ENCODE measurements around the gene MIA.
"Not testable (repeated sequence)": the region's sequence is repeated elsewhere in the genome, so short reads cannot be mapped to it uniquely, and the experiment has no call there.

Gene MIA

DNA sequence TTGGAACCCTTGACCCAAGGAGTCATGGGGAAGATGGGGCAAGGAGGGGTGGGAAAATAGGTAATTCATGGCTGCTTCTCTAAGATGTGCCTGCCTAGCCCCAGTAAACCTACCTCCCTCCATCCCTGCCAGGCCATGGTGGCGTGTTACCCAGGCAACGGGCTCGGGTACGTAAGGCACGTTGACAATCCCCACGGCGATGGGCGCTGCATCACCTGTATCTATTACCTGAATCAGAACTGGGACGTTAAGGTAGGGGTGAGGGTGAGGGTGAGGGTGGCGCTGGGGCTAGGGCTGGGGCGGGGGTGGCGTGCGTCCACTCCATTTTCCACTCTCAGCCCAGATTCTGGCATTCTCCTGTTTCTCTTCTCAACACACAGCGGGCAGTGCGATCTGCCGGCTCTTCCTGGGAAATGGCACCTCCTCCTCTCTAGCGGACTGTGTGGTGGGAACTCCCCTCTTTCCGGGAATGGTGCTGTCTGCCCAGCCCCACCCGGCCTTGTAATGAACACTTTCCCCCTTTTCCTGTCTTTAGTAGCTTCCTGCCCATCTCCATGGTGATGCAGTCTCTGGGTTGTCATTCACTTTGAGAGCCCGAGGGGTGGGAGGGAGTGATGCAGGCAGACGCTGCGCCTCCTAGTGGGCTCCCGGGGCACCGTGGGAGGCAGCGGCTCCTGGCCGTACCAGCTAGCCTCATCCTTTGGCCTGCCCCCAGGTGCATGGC, 31.3 kb downstream of the MIA start:
- peaks cover 76 to 81% of the 10 kb centered on the region in 2 donors for H3K4me1 Mint-ChIP-seq (ENCODE audit: low read depth in 2 of 2)
- H3K4me3 Mint-ChIP-seq = peak overlapping the region; percentile 98 to 100
- H3K27ac Mint-ChIP-seq = peak overlapping the region; percentile 88 to 100
- H3K9me3 Mint-ChIP-seq = no peaks in the 10 kb centered on the region
- H3K27me3 Mint-ChIP-seq = no peaks in the 10 kb centered on the region
- ATAC-seq (replicated peaks) (peak; percentile 60), DNase-seq (peak; percentile 74 to 79 (median 77))
- H3K36me3 Mint-ChIP-seq (ENCODE audit: insufficient read depth) = peaks cover 86% of the 10 kb centered on the region

GRCh38 chr19:40807147-40808020, 32.1 kb downstream of the MIA start:
- Mint-ChIP-seq H3K4me3 (peak overlapping the region; percentile 98 to 100), H3K4me1 (ENCODE audit: low read depth in 2 of 2) (peaks cover 76 to 80% of the 10 kb centered on the region in 2 donors), H3K27me3 (no peaks in the 10 kb centered on the region), H3K36me3 (ENCODE audit: insufficient read depth) (peaks cover 85% of the 10 kb centered on the region), H3K27ac (peak overlapping the region; percentile 88 to 100), H3K9me3 (no peaks in the 10 kb centered on the region)
- no peak for DNase-seq
- ATAC-seq (replicated peaks) = no peak

DNA sequence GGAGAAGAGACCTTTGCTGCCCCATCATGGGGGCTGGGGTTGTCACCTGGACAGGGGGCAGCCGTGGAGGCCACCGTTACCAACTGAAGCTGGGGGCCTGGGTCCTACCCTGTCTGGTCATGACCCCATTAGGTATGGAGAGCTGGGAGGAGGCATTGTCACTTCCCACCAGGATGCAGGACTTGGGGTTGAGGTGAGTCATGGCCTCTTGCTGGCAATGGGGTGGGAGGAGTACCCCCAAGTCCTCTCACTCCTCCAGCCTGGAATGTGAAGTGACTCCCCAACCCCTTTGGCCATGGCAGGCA, 32.7 kb downstream of the MIA start:
- Mint-ChIP-seq H3K9me3 (no peaks in the 10 kb centered on the region), H3K4me1 (ENCODE audit: low read depth in 2 of 2) (peaks cover 76 to 80% of the 10 kb centered on the region in 2 donors), H3K27me3 (no peaks in the 10 kb centered on the region), H3K27ac (peak overlapping the region; percentile 88 to 100), H3K4me3 (peak overlapping the region; percentile 73 to 98), H3K36me3 (ENCODE audit: insufficient read depth) (peaks cover 82% of the 10 kb centered on the region)
- no peak for ATAC-seq (replicated peaks)
- DNase-seq = no peak

- peak overlapping the region in 1 of 2 donors; percentile 89 for H3K4me3 Mint-ChIP-seq
- H3K9me3 Mint-ChIP-seq = no peaks in the 10 kb centered on the region
- ATAC-seq (replicated peaks) (no peak), DNase-seq (no peak)
- peaks cover 77% of the 10 kb centered on the region for H3K36me3 Mint-ChIP-seq (ENCODE audit: insufficient read depth)
- peak overlapping the region; percentile 88 to 100 for H3K27ac Mint-ChIP-seq
- H3K27me3 Mint-ChIP-seq = no peaks in the 10 kb centered on the region
- peaks cover 73 to 76% of the 10 kb centered on the region in 2 donors for H3K4me1 Mint-ChIP-seq (ENCODE audit: low read depth in 2 of 2)
Measured at GRCh38 chr19:40808497-40808896, 33.2 kb downstream of the MIA start.

DNA sequence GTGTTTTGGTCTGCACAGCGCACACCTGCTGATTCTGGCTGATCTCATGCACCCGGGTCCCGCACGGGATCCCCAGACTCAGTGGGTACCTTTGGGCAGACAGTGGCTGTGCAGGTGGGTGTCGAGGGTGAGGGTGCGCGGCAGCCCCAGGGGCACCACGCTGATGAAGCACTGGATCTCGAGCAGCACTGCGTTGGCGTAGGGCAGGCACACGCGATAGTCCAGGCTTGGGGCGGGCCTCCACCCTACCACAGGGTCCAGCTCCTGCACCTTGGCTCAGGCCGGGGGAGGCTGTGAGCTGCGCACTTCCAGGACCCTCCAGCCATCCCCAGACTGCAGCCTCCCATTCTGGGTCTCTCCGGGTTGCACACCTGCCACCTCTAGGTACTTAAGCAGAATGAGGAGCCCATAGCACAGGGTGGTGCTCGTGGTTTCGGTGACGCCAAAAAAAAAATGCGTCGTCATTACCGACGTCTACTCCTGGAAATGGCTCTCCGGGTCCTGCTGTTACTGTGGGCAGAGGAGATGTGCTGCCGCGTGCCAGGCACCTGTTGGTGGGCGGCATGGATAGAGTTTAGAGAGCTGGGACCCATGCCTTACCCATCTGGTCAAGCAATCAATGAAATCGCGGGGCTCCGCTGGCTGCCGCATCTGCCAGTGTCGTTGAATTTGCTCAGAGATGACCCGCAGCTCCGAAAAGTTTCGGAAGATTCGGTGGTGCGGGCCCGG, 34.2 kb downstream of the MIA start:
- peaks cover 63 to 71% of the 10 kb centered on the region in 2 donors for H3K4me1 Mint-ChIP-seq (ENCODE audit: low read depth in 2 of 2)
- no peaks in the 10 kb centered on the region for H3K9me3 Mint-ChIP-seq
- ATAC-seq (replicated peaks) (no peak), DNase-seq (no peak)
- H3K36me3 Mint-ChIP-seq (ENCODE audit: insufficient read depth) = peaks cover 68% of the 10 kb centered on the region
- H3K27ac Mint-ChIP-seq = peak overlapping the region; percentile 28 to 100
- H3K4me3 Mint-ChIP-seq = peak overlapping the region; percentile 89 to 90
- H3K27me3 Mint-ChIP-seq = no peaks in the 10 kb centered on the region

GRCh38 chr19:40810160-40810559, 34.8 kb downstream of the MIA start:
- H3K27ac Mint-ChIP-seq = peak overlapping the region; percentile 28 to 100
- no peak for ATAC-seq (replicated peaks)
- H3K4me3 Mint-ChIP-seq = peak overlapping the region; percentile 89 to 90
- no peak for DNase-seq
- H3K4me1 Mint-ChIP-seq (ENCODE audit: low read depth in 2 of 2) = peaks cover 57 to 65% of the 10 kb centered on the region in 2 donors
- H3K36me3 Mint-ChIP-seq (ENCODE audit: insufficient read depth) = peaks cover 66% of the 10 kb centered on the region
- no peaks in the 10 kb centered on the region for H3K27me3 Mint-ChIP-seq
- no peaks in the 10 kb centered on the region for H3K9me3 Mint-ChIP-seq

DNA sequence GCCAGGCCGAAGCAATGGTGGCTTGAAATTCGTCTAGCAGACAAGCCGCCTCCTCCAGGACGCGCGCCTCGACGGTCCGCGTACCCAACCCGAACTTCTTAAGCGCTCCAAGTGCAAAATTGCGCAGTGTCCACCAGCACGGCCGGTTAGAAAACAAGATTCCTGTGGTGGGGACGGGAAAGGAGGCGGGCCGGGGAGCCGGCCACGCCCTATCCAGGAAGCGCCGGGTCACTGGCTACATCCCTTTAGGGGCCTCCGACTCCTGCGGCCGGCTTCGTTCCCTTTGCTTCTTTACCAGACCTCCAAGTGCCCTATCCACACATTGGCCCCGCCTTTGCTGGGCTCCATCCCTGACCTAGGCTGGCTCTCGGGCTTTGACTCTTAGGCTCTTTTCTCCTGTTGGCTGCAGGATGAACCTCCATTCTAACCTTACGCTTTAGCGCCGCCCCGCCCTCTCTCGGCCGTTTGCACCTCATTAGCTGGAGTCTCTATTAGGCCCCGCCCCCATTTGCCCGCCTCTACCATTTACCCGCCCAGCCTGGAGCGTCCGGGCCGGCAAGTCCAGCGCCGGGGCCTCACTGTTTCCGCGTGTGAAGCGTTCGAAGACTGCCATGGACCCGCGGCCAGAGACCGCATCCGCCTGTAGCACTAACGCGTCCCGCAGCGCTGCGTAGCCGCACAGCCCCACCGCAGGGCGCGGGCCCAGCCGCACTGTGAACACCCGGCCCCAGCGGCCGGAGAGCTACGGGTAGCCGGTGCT, 35.5 kb downstream of the MIA start:
- Mint-ChIP-seq H3K36me3 (ENCODE audit: insufficient read depth) (peaks cover 62% of the 10 kb centered on the region), H3K27ac (peak overlapping the region; percentile 69 to 100), H3K4me3 (peak overlapping the region; percentile 89 to 90), H3K4me1 (ENCODE audit: low read depth in 2 of 2) (peaks cover 54 to 58% of the 10 kb centered on the region in 2 donors)
- DNase-seq (peak in 2 of 3 experiments; percentile 39 to 40), ATAC-seq (replicated peaks) (peak; percentile 61)
- not testable (repeated sequence) for H3K9me3 Mint-ChIP-seq, H3K27me3 Mint-ChIP-seq

DNA sequence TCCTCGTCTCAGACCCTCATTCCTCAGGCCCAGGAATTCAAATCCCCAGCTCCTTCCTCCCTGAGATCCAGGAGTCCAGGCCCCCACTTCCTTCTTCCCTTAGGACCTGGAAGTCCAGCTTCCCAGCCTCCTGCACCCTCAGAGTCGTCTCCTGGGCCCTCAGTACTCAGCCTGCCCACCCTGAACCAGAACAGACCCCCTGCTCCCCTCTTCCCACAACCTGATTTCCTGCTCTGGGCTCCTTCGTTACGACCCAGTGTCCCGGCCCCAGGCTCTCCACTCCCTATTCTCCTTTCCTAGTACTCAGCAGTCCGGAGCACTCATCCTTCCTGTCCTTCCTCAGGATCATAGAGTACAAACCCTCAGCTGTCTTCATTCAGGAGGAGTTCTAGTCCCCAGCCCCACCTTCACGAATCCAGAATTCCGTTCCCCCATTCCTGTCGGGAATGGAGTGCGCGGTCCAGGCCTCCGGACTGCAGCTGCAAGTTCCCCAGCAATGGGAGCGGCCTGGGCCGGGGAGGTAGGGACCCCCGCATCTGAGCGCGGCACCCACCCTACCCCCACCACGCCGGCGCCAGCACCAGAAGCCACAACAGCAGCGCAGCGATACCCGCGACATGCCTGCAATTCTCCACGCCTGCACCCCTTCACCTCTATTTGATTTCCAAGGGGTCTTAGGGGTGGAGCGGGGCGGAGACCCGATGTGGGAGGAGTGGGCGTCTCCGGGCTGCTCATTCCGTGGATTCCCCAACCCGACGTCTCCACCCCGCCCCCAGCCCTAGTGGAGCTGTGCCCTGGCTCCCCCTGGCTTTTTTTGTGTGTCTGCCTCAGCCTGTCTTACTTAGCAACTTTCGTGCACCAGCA, 36.4 kb downstream of the MIA start:
- peak overlapping the region; percentile 89 to 90 for H3K4me3 Mint-ChIP-seq
- H3K27ac Mint-ChIP-seq = peak overlapping the region; percentile 69 to 100
- DNase-seq (no peak), ATAC-seq (replicated peaks) (no peak)
- no peaks in the 10 kb centered on the region for H3K9me3 Mint-ChIP-seq
- H3K36me3 Mint-ChIP-seq (ENCODE audit: insufficient read depth) = peaks cover 58% of the 10 kb centered on the region
- no peaks in the 10 kb centered on the region for H3K27me3 Mint-ChIP-seq
- H3K4me1 Mint-ChIP-seq (ENCODE audit: low read depth in 2 of 2) = peaks cover 48 to 50% of the 10 kb centered on the region in 2 donors

GRCh38 chr19:40812571-40812970, 37.2 kb downstream of the MIA start:
- not testable (repeated sequence) for ATAC-seq (replicated peaks); DNase-seq; H3K27me3 Mint-ChIP-seq; H3K9me3 Mint-ChIP-seq
- Mint-ChIP-seq H3K36me3 (ENCODE audit: insufficient read depth) (peaks cover 51% of the 10 kb centered on the region), H3K27ac (peak overlapping the region; percentile 69 to 100), H3K4me3 (peak overlapping the region; percentile 89 to 90), H3K4me1 (ENCODE audit: low read depth in 2 of 2) (peaks cover 40 to 42% of the 10 kb centered on the region in 2 donors)

DNA sequence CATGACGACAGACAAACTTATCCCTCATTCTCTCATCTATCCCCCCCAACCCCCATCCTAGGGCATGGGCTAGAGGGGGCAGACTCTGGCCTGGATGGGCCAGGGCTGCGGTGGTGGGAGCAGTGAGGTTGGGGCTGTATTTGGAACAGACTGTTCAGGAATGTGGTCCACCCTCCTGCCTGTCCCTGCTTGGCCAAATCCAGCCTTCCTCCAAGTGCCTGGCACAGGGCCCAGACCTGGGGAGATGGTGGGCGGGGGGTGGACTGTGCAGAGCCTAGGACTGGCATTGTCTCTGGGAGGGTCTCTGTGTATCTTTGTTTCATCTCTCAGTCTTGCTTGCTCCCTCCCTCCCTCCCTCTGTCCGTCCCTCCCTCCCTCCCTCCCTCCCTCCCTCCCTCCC, 37.9 kb downstream of the MIA start:
- DNase-seq = no peak
- Mint-ChIP-seq H3K27me3 (no peaks in the 10 kb centered on the region), H3K4me1 (ENCODE audit: low read depth in 2 of 2) (peaks cover 37 to 40% of the 10 kb centered on the region in 2 donors)

GRCh38 chr19:40815223-40815622, 39.9 kb downstream of the MIA start:
- H3K36me3 Mint-ChIP-seq (ENCODE audit: insufficient read depth) = peaks cover 37% of the 10 kb centered on the region
- peak overlapping the region; percentile 7 to 87 for H3K27ac Mint-ChIP-seq
- H3K9me3 Mint-ChIP-seq = no peaks in the 10 kb centered on the region
- ATAC-seq (replicated peaks) = no peak
- DNase-seq = no peak
- no peak overlapping the region for H3K4me3 Mint-ChIP-seq
- no peaks in the 10 kb centered on the region for H3K27me3 Mint-ChIP-seq
- H3K4me1 Mint-ChIP-seq (ENCODE audit: low read depth in 2 of 2) = peaks cover 46 to 49% of the 10 kb centered on the region in 2 donors

More for the DNA sequence above, 37.9 kb downstream of the MIA start:
- Mint-ChIP-seq H3K9me3 (no peaks in the 10 kb centered on the region), H3K4me3 (peak overlapping the region in 1 of 2 donors; percentile 89), H3K27ac (peak overlapping the region; percentile 69 to 100), H3K36me3 (ENCODE audit: insufficient read depth) (peaks cover 46% of the 10 kb centered on the region)
- ATAC-seq (replicated peaks) = no peak

Data from effector memory CD8-positive, alpha-beta T cell (primary cell).